Suprapubic skin (tissue), 4 donors: ENCODE results near the gene RPEL1.

Experiments used
- EP300 ChIP-seq: sonication (generic); formaldehyde crosslinking; IDR thresholded peaks from one replicate; pipeline ENCODE4 v1.6.1; 2017; ENCODE audit warnings: antibody characterized with exemption
- POLR2A ChIP-seq, 2 donors: fragments of 450-650 bp; IDR thresholded peaks; one replicate each; pipeline ENCODE4 v1.6.1; 2017; ENCODE audit warnings: antibody characterized with exemption in 2 of 2, mild to moderate bottlenecking in 2 of 2, moderate library complexity in 2 of 2
- POLR2AphosphoS5 ChIP-seq, 3 donors: sonication (generic); formaldehyde crosslinking; IDR thresholded peaks; one replicate each; pipeline ENCODE4 v1.6.1; 2017; ENCODE audit warnings: antibody characterized with exemption in 3 of 3
- TF ChIP-seq, protein P1 (sequence below), 2 donors: fragments of 200-600 bp in 1 of 2; fragments of 450-650 bp in 1 of 2; sonication (generic) in 1 of 2; IDR thresholded peaks; one replicate each; pipeline ENCODE4 v1.5.1; 2016 to 2019; ENCODE audit warnings: antibody characterized with exemption in 2 of 2, mild to moderate bottlenecking in 1 of 2, moderate library complexity in 1 of 2

DNA sequence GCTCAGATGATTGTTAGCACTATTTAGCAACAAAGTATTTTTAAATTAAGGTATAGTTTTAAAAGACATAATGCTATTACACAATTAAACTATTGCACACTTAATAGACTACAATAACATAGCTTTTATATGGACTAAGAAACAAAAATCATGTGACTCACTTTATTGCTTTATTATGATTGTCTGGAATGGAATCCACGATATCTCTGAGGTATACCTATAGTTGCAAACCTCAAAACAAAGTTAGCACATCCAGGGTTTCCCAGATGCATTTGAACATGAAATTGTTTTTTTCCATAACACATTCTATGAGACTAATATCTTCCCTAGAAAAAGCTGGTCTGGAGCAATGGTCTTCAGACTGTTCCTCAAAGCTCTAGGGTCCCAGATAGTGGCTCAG lies 18.3 kb upstream of the RPEL1 start:
- TF ChIP-seq, protein P1, sequence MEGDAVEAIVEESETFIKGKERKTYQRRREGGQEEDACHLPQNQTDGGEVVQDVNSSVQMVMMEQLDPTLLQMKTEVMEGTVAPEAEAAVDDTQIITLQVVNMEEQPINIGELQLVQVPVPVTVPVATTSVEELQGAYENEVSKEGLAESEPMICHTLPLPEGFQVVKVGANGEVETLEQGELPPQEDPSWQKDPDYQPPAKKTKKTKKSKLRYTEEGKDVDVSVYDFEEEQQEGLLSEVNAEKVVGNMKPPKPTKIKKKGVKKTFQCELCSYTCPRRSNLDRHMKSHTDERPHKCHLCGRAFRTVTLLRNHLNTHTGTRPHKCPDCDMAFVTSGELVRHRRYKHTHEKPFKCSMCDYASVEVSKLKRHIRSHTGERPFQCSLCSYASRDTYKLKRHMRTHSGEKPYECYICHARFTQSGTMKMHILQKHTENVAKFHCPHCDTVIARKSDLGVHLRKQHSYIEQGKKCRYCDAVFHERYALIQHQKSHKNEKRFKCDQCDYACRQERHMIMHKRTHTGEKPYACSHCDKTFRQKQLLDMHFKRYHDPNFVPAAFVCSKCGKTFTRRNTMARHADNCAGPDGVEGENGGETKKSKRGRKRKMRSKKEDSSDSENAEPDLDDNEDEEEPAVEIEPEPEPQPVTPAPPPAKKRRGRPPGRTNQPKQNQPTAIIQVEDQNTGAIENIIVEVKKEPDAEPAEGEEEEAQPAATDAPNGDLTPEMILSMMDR (IDR thresholded peaks at IDR 0.05), result no peak
- no peak for TF ChIP-seq POLR2A (IDR thresholded peaks at IDR 0.05)
- TF ChIP-seq EP300, result no peak
- TF ChIP-seq POLR2AphosphoS5 (IDR thresholded peaks at IDR 0.05), result no peak
